ENCODE measurements around the gene ERP27.

ERP27 gene

GRCh38 chr12:14902465-14902864 lies 35.9 kb downstream of the ERP27 start:
- no peak for DNase-seq (ENCODE audit: low spot score)

- no peak for DNase-seq (ENCODE audit: low spot score)
Measured at GRCh38 chr12:14901228-14901562, 37.1 kb downstream of the ERP27 start.

- no peak for DNase-seq (ENCODE audit: low spot score)
Measured at GRCh38 chr12:14900521-14901227, 37.7 kb downstream of the ERP27 start.

GRCh38 chr12:14896521-14897169 lies 41.7 kb downstream of the ERP27 start:
- no peak for DNase-seq (ENCODE audit: low spot score)

GRCh38 chr12:14893506-14894250 lies 44.7 kb downstream of the ERP27 start:
- no peak for DNase-seq (ENCODE audit: low spot score)

- DNase-seq (ENCODE audit: low spot score), result no peak
Measured at GRCh38 chr12:14892726-14893505, 45.4 kb downstream of the ERP27 start.

- DNase-seq (ENCODE audit: low spot score), result no peak
Measured at GRCh38 chr12:14890701-14891100, 47.6 kb downstream of the ERP27 start.

- no peak for DNase-seq (ENCODE audit: low spot score)
Measured at GRCh38 chr12:14886271-14886670, 52.1 kb downstream of the ERP27 start.

GRCh38 chr12:14885718-14886221 lies 52.6 kb downstream of the ERP27 start, which contains the start of gene MGP:
Gene MGP, minus strand, starts transcription at chr12:14885854. Its CDS starts 63 bp downstream, at chr12:14885791.
- DNase-seq (ENCODE audit: low spot score), result no peak

- peak; percentile 86 for DNase-seq (ENCODE audit: low spot score)
Measured at GRCh38 chr12:14884458-14884878, 53.9 kb downstream of the ERP27 start.

- DNase-seq (ENCODE audit: low spot score), result no peak
Measured at GRCh38 chr12:14883686-14884085, 54.7 kb downstream of the ERP27 start.

GRCh38 chr12:14880890-14881453 lies 57.4 kb downstream of the ERP27 start:
- no peak for DNase-seq (ENCODE audit: low spot score)

- no peak for DNase-seq (ENCODE audit: low spot score)
Measured at GRCh38 chr12:14879222-14879933, 59.0 kb downstream of the ERP27 start.

- DNase-seq (ENCODE audit: low spot score), result no peak
Measured at GRCh38 chr12:14878488-14878887, 59.8 kb downstream of the ERP27 start.

- DNase-seq (ENCODE audit: low spot score), result no peak
Measured at GRCh38 chr12:14876833-14877232, 61.5 kb downstream of the ERP27 start.

- no peak for DNase-seq (ENCODE audit: low spot score)
Measured at GRCh38 chr12:14874882-14875281, 63.5 kb downstream of the ERP27 start.

GRCh38 chr12:14873440-14874185 lies 64.7 kb downstream of the ERP27 start:
- DNase-seq (ENCODE audit: low spot score), result no peak

GRCh38 chr12:14871886-14872285 lies 66.5 kb downstream of the ERP27 start:
- no peak for DNase-seq (ENCODE audit: low spot score)

GRCh38 chr12:14871247-14871646 lies 67.1 kb downstream of the ERP27 start:
- DNase-seq (ENCODE audit: low spot score), result no peak

GRCh38 chr12:14868916-14869506 lies 69.3 kb downstream of the ERP27 start:
- DNase-seq (ENCODE audit: low spot score), result no peak

Data from CD4-positive, alpha-beta T cell treated with Interleukin-6 at 100 ng/mL for 8 hours (primary cell).